Activated naive CD4-positive, alpha-beta T cell treated with anti-CD3 and anti-CD28 coated beads for 36 hours (primary cell): ENCODE results near the gene ACKR2. TPM values are rescaled to one million over a fixed set of nuclear protein-coding genes. Genes with fewer than 3 reads are reported as not detected.

Experiments
- CTCF ChIA-PET: fragments of 350-600 bp; sonication (Branson Sonifier 250); formaldehyde crosslinking; loops from one replicate; lab custom pipeline; 2021; ENCODE audit warnings: antibody characterized with exemption; lab: Charles Lee
- DNase-seq: peaks from one replicate; pipeline ENCODE4 v3.0.0-alpha.2; 2020
- H3K27ac Mint-ChIP-seq: one replicate; pipeline ENCODE4 v1.8.0; 2021; ENCODE audit warnings: mild to moderate bottlenecking, mixed read lengths
- H3K27me3 Mint-ChIP-seq: one replicate; pipeline ENCODE4 v1.8.0; 2021; ENCODE audit warnings: low read depth, mixed read lengths
- H3K36me3 Mint-ChIP-seq: one replicate; pipeline ENCODE4 v1.8.0; 2021; ENCODE audit warnings: low read depth, mixed read lengths
- H3K4me1 Mint-ChIP-seq: one replicate; pipeline ENCODE4 v1.8.0; 2021; ENCODE audit warnings: low read depth, mixed read lengths
- H3K4me3 Mint-ChIP-seq: one replicate; pipeline ENCODE4 v1.8.0; 2021; ENCODE audit warnings: mild to moderate bottlenecking, moderate library complexity, mixed read lengths
- H3K9me3 Mint-ChIP-seq: one replicate; pipeline ENCODE4 v1.8.0; 2021; ENCODE audit warnings: mixed read lengths
- intact Hi-C: fragments of 100-400 bp; cut with micrococcal nuclease; formaldehyde crosslinking; loops from one replicate; pipeline ENCODE4 v1.15.1; 2023
- total RNA-seq, 2 experiments: library from RNA; stranded (reverse); gene quantifications; one replicate each; pipeline ENCODE4 v1.2.3, GENCODE V29; 2021

ACKR2 gene
- total RNA-seq, 2 experiments from 2014 or later: 0.42 to 0.76 TPM

DNA sequence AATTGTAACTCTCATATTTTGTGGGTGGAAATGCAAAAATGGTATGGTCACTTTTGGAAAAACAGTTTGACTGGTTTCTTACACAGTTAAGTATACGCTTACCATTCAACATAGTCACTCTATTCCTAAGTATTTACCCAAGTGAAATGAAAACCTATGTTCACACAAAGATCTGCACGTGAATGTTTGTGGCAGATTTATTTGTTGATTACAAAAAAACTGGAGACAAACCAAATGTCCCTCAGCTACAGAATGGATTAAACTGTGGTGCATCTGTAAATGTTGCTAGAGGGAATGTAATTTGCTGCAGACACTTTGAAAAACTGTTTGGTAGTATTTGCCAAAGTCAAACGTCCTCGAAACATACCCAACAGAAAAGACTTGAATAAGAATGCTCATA lies 29.3 kb downstream of the ACKR2 start:
- no peaks in the 10 kb centered on the region for H3K36me3 Mint-ChIP-seq
- no peaks in the 10 kb centered on the region for H3K9me3 Mint-ChIP-seq
- CTCF ChIA-PET: interaction anchor here (1.3 to 2.4 kb wide), 4 partner anchors 35 to 93 kb away, joined by 4 to 10 read pairs (median 6); no protein-coding TSS in a partner anchor
- no peak overlapping the region for H3K4me3 Mint-ChIP-seq
- H3K27ac Mint-ChIP-seq: no peak overlapping the region
- intact Hi-C loops: loop anchor here (2.0 kb wide), 1 partner anchor 42 kb away; no protein-coding TSS in a partner anchor
- H3K27me3 Mint-ChIP-seq: no peaks in the 10 kb centered on the region
- H3K4me1 Mint-ChIP-seq: no peaks in the 10 kb centered on the region
- no peak for DNase-seq

DNA sequence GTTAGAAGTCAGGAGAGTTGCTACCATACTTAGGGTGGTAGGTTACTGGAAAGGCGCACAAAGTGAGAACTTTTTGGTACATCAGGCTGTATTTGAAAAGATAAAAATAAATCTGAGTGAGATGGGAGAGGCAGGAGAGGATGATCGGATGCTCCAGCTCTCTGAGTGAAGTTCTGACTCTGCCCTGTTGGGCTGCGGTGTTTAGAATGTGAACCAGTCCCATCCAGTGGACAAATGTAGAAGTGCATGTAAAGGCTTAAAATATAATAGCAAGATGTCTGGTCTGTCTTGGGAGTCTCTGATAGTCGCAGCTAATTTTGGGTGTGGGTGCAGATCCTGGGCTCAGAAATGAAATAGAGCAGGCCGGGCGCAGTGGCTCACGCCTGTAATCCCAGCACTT lies 30.4 kb downstream of the ACKR2 start:
- H3K4me3 Mint-ChIP-seq: no peak overlapping the region
- DNase-seq: peak; percentile 49
- H3K27me3 Mint-ChIP-seq: no peaks in the 10 kb centered on the region
- CTCF ChIA-PET: interaction anchor here (0.6 to 2.4 kb wide), 12 partner anchors 11 to 182 kb away, joined by 3 to 10 read pairs (median 4); no protein-coding TSS in a partner anchor
- H3K9me3 Mint-ChIP-seq: no peaks in the 10 kb centered on the region
- H3K27ac Mint-ChIP-seq: no peak overlapping the region
- no peaks in the 10 kb centered on the region for H3K4me1 Mint-ChIP-seq
- intact Hi-C loops: loop anchor here (1.0 to 2.0 kb wide), 3 partner anchors 8 to 58 kb away; no protein-coding TSS in a partner anchor
- no peaks in the 10 kb centered on the region for H3K36me3 Mint-ChIP-seq

DNA sequence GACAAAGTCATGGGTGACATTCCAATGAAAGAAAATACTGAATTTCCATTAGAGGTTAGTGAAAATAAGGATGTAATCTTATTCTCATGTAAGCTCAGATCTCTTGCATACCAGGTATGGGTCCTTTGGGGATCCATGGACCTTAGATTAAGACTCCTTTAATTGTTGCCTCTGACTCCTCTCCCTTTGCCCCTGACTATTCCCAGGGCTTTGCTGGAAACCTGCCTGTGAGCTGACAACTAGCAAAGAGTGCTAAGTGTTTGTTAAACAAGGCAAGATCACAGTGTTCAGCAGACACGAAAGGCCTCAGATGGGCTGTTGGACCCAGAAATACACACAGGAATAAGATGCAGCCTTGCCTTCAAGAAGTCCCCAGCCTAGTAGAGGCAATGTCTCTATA lies 32.1 kb downstream of the ACKR2 start:
- no peak overlapping the region for H3K4me3 Mint-ChIP-seq
- H3K36me3 Mint-ChIP-seq: no peaks in the 10 kb centered on the region
- no peak overlapping the region for H3K27ac Mint-ChIP-seq
- CTCF ChIA-PET: no interaction called here
- no peaks in the 10 kb centered on the region for H3K9me3 Mint-ChIP-seq
- no peaks in the 10 kb centered on the region for H3K27me3 Mint-ChIP-seq
- peaks cover under 1% of the 10 kb centered on the region for H3K4me1 Mint-ChIP-seq
- no peak for DNase-seq
- intact Hi-C loops: no loop called here

DNA sequence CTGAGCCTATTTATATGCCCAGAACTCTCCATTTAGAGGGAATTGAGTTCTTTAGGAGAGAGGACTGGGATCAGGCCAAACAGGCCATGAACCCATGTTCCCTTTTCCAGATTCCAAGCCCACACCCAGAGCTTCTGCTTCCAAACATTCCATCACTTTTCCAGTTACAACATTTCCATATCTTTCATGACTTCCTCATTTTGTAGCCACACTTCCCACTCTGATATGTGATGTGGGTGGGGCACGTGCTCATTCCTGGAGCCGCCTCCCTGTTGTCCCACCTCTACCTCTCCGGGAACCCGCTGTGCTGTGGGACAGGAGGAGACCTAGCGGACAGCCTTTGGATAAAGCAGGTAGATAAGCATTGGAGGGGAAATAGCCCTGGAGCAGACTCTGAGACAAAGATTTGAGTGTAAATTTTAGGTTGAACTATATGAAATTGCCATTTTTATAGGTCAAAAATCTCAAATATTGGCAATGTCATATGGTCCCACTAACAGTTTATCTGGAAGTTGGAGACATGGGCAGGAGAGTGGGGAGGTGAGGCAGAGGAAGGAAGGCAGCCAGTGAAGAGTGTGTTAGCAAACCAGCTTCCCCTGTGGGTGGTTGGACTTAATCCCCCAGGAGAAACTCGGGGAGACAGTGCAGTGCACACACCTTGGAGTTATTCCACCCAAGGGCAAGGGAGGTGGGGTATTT lies 34.6 kb downstream of the ACKR2 start:
- H3K27me3 Mint-ChIP-seq: no peaks in the 10 kb centered on the region
- no peak overlapping the region for H3K27ac Mint-ChIP-seq
- CTCF ChIA-PET: interaction anchor here (0.7 to 1.6 kb wide), 2 partner anchors 9 to 37 kb away, joined by 3 to 5 read pairs; no protein-coding TSS in a partner anchor
- peaks cover 16% of the 10 kb centered on the region for H3K4me1 Mint-ChIP-seq
- no peak for DNase-seq
- no peaks in the 10 kb centered on the region for H3K9me3 Mint-ChIP-seq
- intact Hi-C loops: no loop called here
- no peak overlapping the region for H3K4me3 Mint-ChIP-seq
- H3K36me3 Mint-ChIP-seq: no peaks in the 10 kb centered on the region

DNA sequence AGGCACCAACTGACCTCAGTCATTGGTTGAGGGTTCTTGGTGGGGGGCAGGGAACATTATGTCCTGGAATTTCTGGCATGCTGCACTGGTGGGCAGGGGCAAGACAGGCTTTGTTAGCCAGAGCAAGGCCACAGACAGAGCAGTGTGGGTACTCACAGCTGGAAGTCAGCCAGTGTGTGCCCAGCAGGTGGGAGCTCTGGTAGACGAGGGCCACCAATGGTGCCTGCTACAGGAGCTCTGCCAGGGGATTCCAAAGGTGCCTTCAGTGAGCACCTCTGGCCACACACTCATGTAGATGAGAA lies 35.1 kb downstream of the ACKR2 start:
- H3K4me1 Mint-ChIP-seq: peaks cover 16% of the 10 kb centered on the region
- no peaks in the 10 kb centered on the region for H3K36me3 Mint-ChIP-seq
- CTCF ChIA-PET: interaction anchor here (0.7 to 1.6 kb wide), 2 partner anchors 11 to 37 kb away, joined by 3 to 5 read pairs; no protein-coding TSS in a partner anchor
- no peaks in the 10 kb centered on the region for H3K27me3 Mint-ChIP-seq
- H3K9me3 Mint-ChIP-seq: no peaks in the 10 kb centered on the region
- intact Hi-C loops: no loop called here
- H3K4me3 Mint-ChIP-seq: no peak overlapping the region
- no peak overlapping the region for H3K27ac Mint-ChIP-seq
- no peak for DNase-seq

DNA sequence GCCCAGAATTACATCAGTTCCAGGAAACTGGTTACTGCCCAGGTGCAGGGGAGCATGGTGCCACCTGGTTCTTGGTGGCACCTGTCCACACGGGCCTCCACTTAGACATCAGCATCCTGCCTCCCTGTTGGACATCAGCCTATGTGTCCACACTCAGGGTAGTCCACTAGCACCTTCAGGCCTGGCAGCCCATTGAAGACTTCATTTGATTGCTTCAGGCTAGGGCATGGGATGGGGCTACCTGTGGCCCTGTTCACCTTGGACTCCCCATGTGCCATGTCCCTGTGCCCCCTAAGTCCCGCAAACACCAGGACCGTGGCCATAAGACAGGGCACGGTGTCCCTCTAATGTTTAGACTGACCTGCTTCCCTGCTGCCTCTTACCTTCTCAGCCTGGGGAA lies 35.6 kb downstream of the ACKR2 start:
- no peak overlapping the region for H3K4me3 Mint-ChIP-seq
- CTCF ChIA-PET: interaction anchor here (0.7 kb wide), 1 partner anchor 12 kb away, joined by 3 read pairs; no protein-coding TSS in a partner anchor
- no peaks in the 10 kb centered on the region for H3K27me3 Mint-ChIP-seq

DNA sequence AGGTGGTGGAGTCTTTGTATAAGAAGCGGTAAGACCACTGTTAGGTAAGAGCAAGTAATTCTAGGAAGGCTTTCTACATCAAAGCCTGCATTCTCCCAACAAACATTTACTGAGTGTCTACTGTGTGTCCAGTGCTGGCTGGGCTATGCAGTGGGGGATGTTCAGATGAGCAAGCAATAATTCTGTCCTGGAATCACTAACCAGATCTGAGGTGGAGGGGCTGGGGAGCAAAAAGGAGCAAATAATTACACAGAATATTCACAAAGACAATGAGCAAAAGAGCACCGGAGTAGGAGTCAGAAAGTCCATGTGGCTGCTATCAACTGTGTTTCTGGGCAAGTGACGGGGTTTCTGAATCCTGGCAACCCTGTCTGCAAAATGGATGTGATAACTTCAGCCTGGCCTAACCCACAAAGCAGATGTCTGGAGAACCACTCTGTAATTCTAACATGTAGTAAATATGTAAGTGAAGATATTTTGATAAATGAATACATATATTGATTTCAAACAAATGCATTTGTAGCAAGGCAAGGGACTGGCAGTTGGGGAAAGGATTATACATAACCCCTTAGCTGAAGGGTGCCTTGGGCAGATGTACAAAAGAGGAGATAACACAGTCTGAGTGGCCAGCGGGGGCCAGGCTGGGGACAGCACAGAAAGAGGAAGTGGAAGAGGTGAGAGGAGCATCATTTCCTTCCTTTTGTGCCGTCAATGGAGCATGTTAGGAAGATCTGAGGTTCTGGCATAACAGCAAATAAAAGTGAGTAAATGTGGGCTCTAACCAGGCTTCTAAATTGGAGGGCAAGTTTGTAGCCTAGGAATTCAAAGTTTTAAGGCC lies 37.7 kb downstream of the ACKR2 start:
- H3K4me3 Mint-ChIP-seq: no peak overlapping the region
- H3K4me1 Mint-ChIP-seq: peaks cover 16% of the 10 kb centered on the region
- intact Hi-C loops: no loop called here
- no peaks in the 10 kb centered on the region for H3K9me3 Mint-ChIP-seq
- peak overlapping the region; percentile 28 for H3K27ac Mint-ChIP-seq
- peak; percentile 25 for DNase-seq
- CTCF ChIA-PET: no interaction called here
- no peaks in the 10 kb centered on the region for H3K36me3 Mint-ChIP-seq
- H3K27me3 Mint-ChIP-seq: no peaks in the 10 kb centered on the region

More for the DNA sequence above, 35.6 kb downstream of the ACKR2 start:
- no peak for DNase-seq
- intact Hi-C loops: no loop called here
- Mint-ChIP-seq H3K4me1 (peaks cover 16% of the 10 kb centered on the region), H3K9me3 (no peaks in the 10 kb centered on the region), H3K36me3 (no peaks in the 10 kb centered on the region), H3K27ac (no peak overlapping the region)

DNA sequence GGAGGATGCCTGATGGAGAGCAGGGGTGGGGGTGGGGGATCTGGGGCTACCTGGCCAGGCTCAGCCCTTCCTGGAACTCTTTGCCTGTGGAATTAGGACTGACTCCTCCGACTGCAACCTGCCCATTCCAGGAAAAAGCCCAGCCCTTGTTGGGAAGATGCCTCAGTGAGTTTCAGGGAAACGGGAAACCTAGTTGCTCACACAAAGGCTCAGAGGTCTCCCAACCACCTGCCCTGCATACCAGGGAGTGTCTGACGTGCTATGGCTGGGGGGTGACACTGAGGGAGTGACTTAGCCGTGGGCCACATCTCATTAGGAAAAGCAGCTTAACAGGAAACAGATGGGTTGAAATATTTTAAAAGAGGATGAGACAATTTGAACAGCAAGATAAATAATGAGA lies 38.5 kb downstream of the ACKR2 start:
- no peak overlapping the region for H3K4me3 Mint-ChIP-seq
- H3K4me1 Mint-ChIP-seq: peaks cover 16% of the 10 kb centered on the region
- no peaks in the 10 kb centered on the region for H3K27me3 Mint-ChIP-seq
- H3K36me3 Mint-ChIP-seq: no peaks in the 10 kb centered on the region
- no peak for DNase-seq
- H3K9me3 Mint-ChIP-seq: no peaks in the 10 kb centered on the region
- CTCF ChIA-PET: interaction anchor here (0.7 kb wide), 1 partner anchor 38 kb away, joined by 3 read pairs; the partner anchor contains the start of gene ACKR2
- intact Hi-C loops: no loop called here
- H3K27ac Mint-ChIP-seq: no peak overlapping the region

DNA sequence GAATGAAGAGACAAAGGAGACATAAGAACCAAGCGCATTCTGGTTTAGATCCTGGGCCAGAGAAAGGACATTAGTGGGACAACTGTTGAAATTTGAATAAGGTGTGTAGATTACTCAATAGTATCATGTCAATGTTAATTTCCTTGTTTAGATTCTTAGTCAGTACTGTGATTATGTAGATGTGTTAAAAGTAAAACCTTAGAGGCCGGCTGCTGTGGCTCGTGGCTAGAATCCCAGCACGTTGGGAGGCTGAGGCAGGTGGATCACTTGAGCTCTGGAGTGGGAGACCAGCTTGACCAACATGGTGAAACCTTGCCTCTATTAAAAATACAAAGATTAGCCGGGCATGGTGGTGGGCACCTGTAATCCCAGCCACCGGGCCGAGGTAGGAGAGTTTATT lies 39.8 kb downstream of the ACKR2 start:
- Mint-ChIP-seq H3K4me3 (no peak overlapping the region), H3K36me3 (no peaks in the 10 kb centered on the region), H3K27me3 (no peaks in the 10 kb centered on the region), H3K4me1 (peaks cover 16% of the 10 kb centered on the region), H3K27ac (no peak overlapping the region), H3K9me3 (no peaks in the 10 kb centered on the region)
- intact Hi-C loops: no loop called here
- CTCF ChIA-PET: no interaction called here
- no peak for DNase-seq

DNA sequence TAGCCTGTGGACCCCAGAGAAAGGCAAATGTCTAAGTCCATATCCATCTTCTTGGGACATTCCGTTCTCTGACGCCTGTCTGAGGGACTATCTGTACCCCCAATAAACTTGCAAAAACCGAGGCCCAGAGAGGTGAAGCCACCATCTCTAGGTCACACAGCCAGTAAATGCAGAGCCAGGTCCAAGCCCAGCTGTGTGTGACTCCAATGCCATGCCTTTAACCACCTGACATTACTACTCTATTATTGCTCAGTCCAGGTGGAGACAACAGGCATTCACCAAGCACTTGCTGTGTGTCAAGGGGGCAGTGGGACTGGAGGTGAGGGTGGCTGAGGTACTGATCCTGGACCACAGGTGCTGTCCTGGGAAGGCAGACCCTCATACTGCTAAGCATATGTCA lies 41.0 kb downstream of the ACKR2 start:
- Mint-ChIP-seq H3K27me3 (peaks cover 2% of the 10 kb centered on the region), H3K27ac (no peak overlapping the region), H3K36me3 (no peaks in the 10 kb centered on the region), H3K9me3 (no peaks in the 10 kb centered on the region), H3K4me1 (peaks cover 16% of the 10 kb centered on the region), H3K4me3 (no peak overlapping the region)
- CTCF ChIA-PET: interaction anchor here (1.6 kb wide), 1 partner anchor 11 kb away, joined by 4 read pairs; no protein-coding TSS in a partner anchor
- intact Hi-C loops: no loop called here
- no peak for DNase-seq

DNA sequence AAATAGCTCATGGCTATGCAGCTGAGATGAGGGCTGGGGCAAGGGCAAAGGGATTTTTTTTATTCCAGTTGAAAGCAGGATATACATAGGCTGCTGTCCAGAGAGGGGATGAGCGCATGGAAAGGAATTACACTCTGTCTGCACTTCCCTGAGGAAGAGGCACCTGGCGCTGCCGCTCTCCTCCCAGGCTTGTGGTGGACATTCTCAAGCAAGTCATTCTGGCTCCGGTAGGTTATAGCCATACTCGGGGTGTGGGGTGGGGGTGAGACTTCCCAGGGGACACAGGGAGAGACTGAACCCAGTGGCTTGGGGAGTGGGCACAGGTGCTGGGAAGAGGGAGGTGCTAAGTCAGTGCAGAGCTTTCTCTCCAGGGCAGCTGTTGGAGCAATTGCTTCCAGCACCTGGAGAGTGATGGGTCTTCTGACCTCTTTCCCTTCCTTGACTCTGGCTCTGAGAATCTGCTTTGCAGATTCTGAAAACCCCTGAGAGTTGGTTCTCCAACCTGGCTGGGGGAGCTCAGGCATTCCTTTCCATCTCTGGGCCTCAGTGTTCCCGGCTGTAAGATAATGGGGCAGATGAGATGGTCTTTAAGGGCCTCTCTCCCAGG lies 42.1 kb downstream of the ACKR2 start:
- H3K27ac Mint-ChIP-seq: no peak overlapping the region
- DNase-seq: no peak
- H3K4me3 Mint-ChIP-seq: no peak overlapping the region
- H3K4me1 Mint-ChIP-seq: peaks cover 15% of the 10 kb centered on the region
- intact Hi-C loops: no loop called here
- CTCF ChIA-PET: interaction anchor here (0.6 to 1.6 kb wide), 2 partner anchors 12 to 21 kb away, joined by 5 to 6 read pairs; no protein-coding TSS in a partner anchor
- H3K9me3 Mint-ChIP-seq: no peaks in the 10 kb centered on the region
- peaks cover 4% of the 10 kb centered on the region for H3K27me3 Mint-ChIP-seq
- H3K36me3 Mint-ChIP-seq: no peaks in the 10 kb centered on the region

DNA sequence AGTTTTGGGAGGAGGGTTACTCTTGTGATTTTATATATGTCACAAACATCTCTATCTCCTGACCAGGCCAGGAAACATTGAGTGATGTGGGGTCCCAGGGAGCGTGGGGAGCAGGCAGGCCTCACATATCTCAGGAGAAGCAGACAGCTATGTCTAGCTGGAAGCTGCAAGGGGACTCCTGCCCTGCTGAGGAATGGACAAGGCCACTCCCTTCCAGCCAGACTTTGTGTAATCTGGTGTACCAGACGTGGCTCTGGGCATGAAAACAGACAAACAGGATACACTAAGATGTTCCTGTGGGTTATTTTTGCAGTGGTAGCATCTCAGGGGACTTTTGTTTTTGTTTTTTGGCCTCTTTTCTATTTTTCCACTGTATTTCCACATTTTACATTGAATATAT lies 43.2 kb downstream of the ACKR2 start:
- H3K36me3 Mint-ChIP-seq: no peaks in the 10 kb centered on the region
- H3K27me3 Mint-ChIP-seq: peaks cover 6% of the 10 kb centered on the region
- no peak for DNase-seq
- H3K27ac Mint-ChIP-seq: no peak overlapping the region
- no peak overlapping the region for H3K4me3 Mint-ChIP-seq
- CTCF ChIA-PET: interaction anchor here (0.8 to 1.6 kb wide), 4 partner anchors 9 to 70 kb away, joined by 3 to 5 read pairs (median 3); no protein-coding TSS in a partner anchor
- intact Hi-C loops: no loop called here
- H3K4me1 Mint-ChIP-seq: peaks cover 4% of the 10 kb centered on the region
- no peaks in the 10 kb centered on the region for H3K9me3 Mint-ChIP-seq
